Calu3 (cell line): ENCODE results near the gene CXCL8. TPM values are rescaled to one million over a fixed set of nuclear protein-coding genes. Genes with fewer than 3 reads are reported as not detected.

Source experiments
- BruUV-seq: library from RNA; stranded (reverse); fragments of 400-500 nt; replicated peaks from 2 replicates; lab custom pipeline; 2021; lab: Mats Ljungman, UMichigan
- CTCF ChIA-PET: fragments of 300-600 bp; sonication (Branson Sonifier 250); formaldehyde crosslinking; loops from one replicate; lab custom pipeline; 2022; ENCODE audit warnings: antibody characterized with exemption; lab: Charles Lee
- DNase-seq: peaks from one replicate; pipeline ENCODE4 v3.0.0; 2022
- H3K27ac Mint-ChIP-seq: one replicate; pipeline ENCODE4 v1.8.0; 2022; ENCODE audit warnings: mixed read lengths; ENCODE audit not compliant: unreplicated experiment
- H3K27me3 Mint-ChIP-seq: one replicate; pipeline ENCODE4 v1.8.0; 2022; ENCODE audit warnings: mixed read lengths; ENCODE audit not compliant: unreplicated experiment
- H3K36me3 Mint-ChIP-seq: one replicate; pipeline ENCODE4 v1.8.0; 2022; ENCODE audit warnings: mild to moderate bottlenecking, moderate library complexity, mixed read lengths; ENCODE audit not compliant: insufficient read depth, unreplicated experiment
- H3K4me1 Mint-ChIP-seq: one replicate; pipeline ENCODE4 v1.8.0; 2022; ENCODE audit warnings: mild to moderate bottlenecking, low read depth, mixed read lengths; ENCODE audit not compliant: unreplicated experiment
- H3K4me3 Mint-ChIP-seq: one replicate; pipeline ENCODE4 v1.8.0; 2022; ENCODE audit warnings: mild to moderate bottlenecking, low read depth, moderate library complexity, mixed read lengths; ENCODE audit not compliant: unreplicated experiment
- H3K9me3 Mint-ChIP-seq: one replicate; pipeline ENCODE4 v1.8.0; 2022; ENCODE audit warnings: low read depth, mixed read lengths; ENCODE audit not compliant: unreplicated experiment
- CTCF ChIP-seq: fragments of 200-600 bp; IDR thresholded peaks from one replicate; pipeline ENCODE4 v1.8.0; 2022; ENCODE audit warnings: antibody characterized with exemption; ENCODE audit not compliant: unreplicated experiment
- intact Hi-C: fragments of 100-400 bp; cut with micrococcal nuclease; formaldehyde crosslinking; loops from one replicate; pipeline ENCODE4 v1.10.0; 2022; ENCODE audit not compliant: unreplicated experiment
- total RNA-seq: library from RNA; stranded (reverse); gene quantifications from 2 replicates; pipeline ENCODE4 v1.2.3, GENCODE V29; 2022

CXCL8 gene
- total RNA-seq, 1 experiment from 2014 or later = 404 TPM

- Mint-ChIP-seq H3K27ac (peak overlapping the region; percentile 89), H3K4me3 (peak overlapping the region; percentile 39), H3K4me1 (peaks cover 56% of the 10 kb centered on the region), H3K9me3 (no peaks in the 10 kb centered on the region), H3K36me3 (peaks cover 12% of the 10 kb centered on the region), H3K27me3 (no peaks in the 10 kb centered on the region)
- no peak for DNase-seq
- intact Hi-C loops = loop anchor here (10.0 kb wide), 1 partner anchor 380 kb away; no protein-coding TSS in a partner anchor
- CTCF ChIA-PET = interaction anchor here (0.7 to 1.1 kb wide), 4 partner anchors 21 to 536 kb away, joined by 3 to 5 read pairs (median 4); no protein-coding TSS in a partner anchor
- TSS peak; percentile 86 for BruUV-seq
- TF ChIP-seq CTCF = no peak
Observed at GRCh38 chr4:73735231-73735630, 5.1 kb upstream of the CXCL8 start.

- peak overlapping the region; percentile 99 for H3K27ac Mint-ChIP-seq
- CTCF ChIA-PET = interaction anchor here (0.5 to 1.1 kb wide), 4 partner anchors 12 to 123 kb away, joined by 3 read pairs; no protein-coding TSS in a partner anchor
- no peak for TF ChIP-seq CTCF
- BruUV-seq = TSS peak; percentile 42
- H3K4me1 Mint-ChIP-seq = peaks cover 10% of the 10 kb centered on the region
- intact Hi-C loops = loop anchor here (10.0 kb wide), 1 partner anchor 74 kb away; no protein-coding TSS in a partner anchor
- H3K9me3 Mint-ChIP-seq = no peaks in the 10 kb centered on the region
- H3K36me3 Mint-ChIP-seq = peaks cover 32% of the 10 kb centered on the region
- peak overlapping the region; percentile 64 for H3K4me3 Mint-ChIP-seq
- no peaks in the 10 kb centered on the region for H3K27me3 Mint-ChIP-seq
- DNase-seq = no peak
Observed at GRCh38 chr4:73741031-73741749, 821 bp downstream of the CXCL8 start.

DNA sequence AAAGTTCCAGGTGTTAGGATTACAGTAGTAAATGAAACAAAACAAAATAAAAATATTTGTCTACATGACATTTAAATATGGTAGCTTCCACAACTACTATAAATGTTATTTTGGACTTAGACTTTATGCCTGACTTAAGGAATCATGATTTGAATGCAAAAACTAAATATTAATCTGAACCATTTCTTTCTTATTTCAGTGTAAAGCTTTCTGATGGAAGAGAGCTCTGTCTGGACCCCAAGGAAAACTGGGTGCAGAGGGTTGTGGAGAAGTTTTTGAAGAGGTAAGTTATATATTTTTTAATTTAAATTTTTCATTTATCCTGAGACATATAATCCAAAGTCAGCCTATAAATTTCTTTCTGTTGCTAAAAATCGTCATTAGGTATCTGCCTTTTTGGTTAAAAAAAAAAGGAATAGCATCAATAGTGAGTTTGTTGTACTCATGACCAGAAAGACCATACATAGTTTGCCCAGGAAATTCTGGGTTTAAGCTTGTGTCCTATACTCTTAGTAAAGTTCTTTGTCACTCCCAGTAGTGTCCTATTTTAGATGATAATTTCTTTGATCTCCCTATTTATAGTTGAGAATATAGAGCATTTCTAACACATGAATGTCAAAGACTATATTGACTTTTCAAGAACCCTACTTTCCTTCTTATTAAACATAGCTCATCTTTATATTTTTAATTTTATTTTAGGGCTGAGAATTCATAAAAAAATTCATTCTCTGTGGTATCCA lies 1.6 kb downstream of the CXCL8 start:
- TF ChIP-seq CTCF = no peak
- BruUV-seq = no TSS peak
- Mint-ChIP-seq H3K4me3 (peak overlapping the region; percentile 64), H3K27me3 (no peaks in the 10 kb centered on the region), H3K4me1 (peaks cover 9% of the 10 kb centered on the region), H3K36me3 (peaks cover 32% of the 10 kb centered on the region), H3K9me3 (no peaks in the 10 kb centered on the region), H3K27ac (peak overlapping the region; percentile 99)
- no peak for DNase-seq
- CTCF ChIA-PET = interaction anchor here (0.7 kb wide), 1 partner anchor 24 kb away, joined by 3 read pairs; no protein-coding TSS in a partner anchor
- intact Hi-C loops = loop anchor here (10.0 kb wide), 1 partner anchor 73 kb away; no protein-coding TSS in a partner anchor

DNA sequence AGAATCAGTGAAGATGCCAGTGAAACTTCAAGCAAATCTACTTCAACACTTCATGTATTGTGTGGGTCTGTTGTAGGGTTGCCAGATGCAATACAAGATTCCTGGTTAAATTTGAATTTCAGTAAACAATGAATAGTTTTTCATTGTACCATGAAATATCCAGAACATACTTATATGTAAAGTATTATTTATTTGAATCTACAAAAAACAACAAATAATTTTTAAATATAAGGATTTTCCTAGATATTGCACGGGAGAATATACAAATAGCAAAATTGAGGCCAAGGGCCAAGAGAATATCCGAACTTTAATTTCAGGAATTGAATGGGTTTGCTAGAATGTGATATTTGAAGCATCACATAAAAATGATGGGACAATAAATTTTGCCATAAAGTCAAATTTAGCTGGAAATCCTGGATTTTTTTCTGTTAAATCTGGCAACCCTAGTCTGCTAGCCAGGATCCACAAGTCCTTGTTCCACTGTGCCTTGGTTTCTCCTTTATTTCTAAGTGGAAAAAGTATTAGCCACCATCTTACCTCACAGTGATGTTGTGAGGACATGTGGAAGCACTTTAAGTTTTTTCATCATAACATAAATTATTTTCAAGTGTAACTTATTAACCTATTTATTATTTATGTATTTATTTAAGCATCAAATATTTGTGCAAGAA lies 2.3 kb downstream of the CXCL8 start:
- DNase-seq = no peak
- Mint-ChIP-seq H3K4me3 (peak overlapping the region; percentile 64), H3K4me1 (peaks cover 9% of the 10 kb centered on the region), H3K9me3 (no peaks in the 10 kb centered on the region), H3K36me3 (peaks cover 32% of the 10 kb centered on the region), H3K27me3 (no peaks in the 10 kb centered on the region), H3K27ac (peak overlapping the region; percentile 99)
- no TSS peak for BruUV-seq
- intact Hi-C loops = loop anchor here (10.0 kb wide), 1 partner anchor 72 kb away; no protein-coding TSS in a partner anchor
- no peak for TF ChIP-seq CTCF
- CTCF ChIA-PET = no interaction called here
